ENCODE measurements around the gene IMMP2L. TPM values are rescaled to one million over a fixed set of nuclear protein-coding genes. Genes with fewer than 3 reads are reported as not detected.

Gene IMMP2L
- total and polyA plus RNA-seq, 2 donors (not counting 3 experiments of a cell fraction or from before 2014, with no cell fraction given) = 9.9 to 11.8 TPM

GRCh38 chr7:110861163-110861562 lies 701.1 kb downstream of the IMMP2L start:
- H3K79me2 ChIP-seq (ENCODE audit: control insufficient read depth, insufficient read depth, low read length) = no peaks in the 10 kb centered on the region
- H3K4me1 ChIP-seq (ENCODE audit: control insufficient read depth, extremely low read depth, insufficient read depth, low read length) = no peaks in the 10 kb centered on the region
- H3K27me3 ChIP-seq (ENCODE audit: control insufficient read depth in 2 of 2, insufficient read depth in 2 of 2, low read length in 2 of 2) = no peaks in the 10 kb centered on the region
- no peaks in the 10 kb centered on the region for H3K9me3 ChIP-seq (replicated peaks; ENCODE audit: control insufficient read depth, insufficient read depth, low read length)
- intact Hi-C loops (cut with micrococcal nuclease) (no loop called here), dilution Hi-C loops (cut with MboI; ENCODE audit: extremely low pct_ligation_motif_present, low sequenced_read_pairs) (no loop called here)
- no peaks in the 10 kb centered on the region for H4K20me1 ChIP-seq (replicated peaks; ENCODE audit: control insufficient read depth, extremely low read depth, insufficient read depth, low read length)
- ChIA-PET POLR2A (no interaction called here), CTCF (no interaction called here)
- FAIRE-seq (no peak), DNase-seq (ENCODE audit: low read depth, low spot score) (no peak)
- no peaks in the 10 kb centered on the region for H3K9me1 ChIP-seq (replicated peaks; ENCODE audit: control insufficient read depth, extremely low read depth, insufficient read depth, low read length)
- no peak overlapping the region for H3K27ac ChIP-seq (ENCODE audit: insufficient read depth, low read depth, low read length)
- H3K4me3 ChIP-seq (replicated peaks in 1 of 3; ENCODE audit: insufficient read depth in 1 of 3, low read depth in 1 of 3, low read length in 3 of 3) = no peak overlapping the region
- no TSS peak for BruUV-seq (replicated peaks)
- no peaks in the 10 kb centered on the region for H3K36me3 ChIP-seq (ENCODE audit: control insufficient read depth in 2 of 2, extremely low read depth in 1 of 2, insufficient read depth in 2 of 2, low read length in 2 of 2)
- no peak overlapping the region for H2AFZ ChIP-seq (ENCODE audit: low read depth, low read length)
- no peak overlapping the region for H3K9ac ChIP-seq (replicated peaks; ENCODE audit: extremely low read depth, insufficient read depth, low read length)
- no peak overlapping the region for H3K4me2 ChIP-seq (ENCODE audit: insufficient read depth, low read length)
- TF ChIP-seq POLR2A (IDR thresholded peaks at IDR 0.05; ENCODE audit: low read depth, low read length) (no peak), MAX (IDR thresholded peaks at IDR 0.05; ENCODE audit: insufficient read depth, insufficient read length) (no peak), CTCF (IDR thresholded peaks at IDR 0.05; ENCODE audit: extremely low read depth in 1 of 2, insufficient read depth in 1 of 2, low read depth in 1 of 2, low read length in 2 of 2) (no peak), FOS (IDR thresholded peaks at IDR 0.05; ENCODE audit: borderline replicate concordance, insufficient read depth, low read length) (no peak), GATA2 (IDR thresholded peaks at IDR 0.05; ENCODE audit: insufficient read depth, insufficient read length, low read depth, low read length) (no peak), EZH2 (IDR thresholded peaks at IDR 0.05; ENCODE audit: borderline replicate concordance, low read depth, low read length, severe bottlenecking) (no peak), MYC (IDR thresholded peaks at IDR 0.05; ENCODE audit: low read depth, low read length) (no peak), POLR2AphosphoS5 (IDR thresholded peaks at IDR 0.05; ENCODE audit: insufficient read depth, low read depth, low read length) (no peak), JUN (IDR thresholded peaks at IDR 0.05; ENCODE audit: borderline replicate concordance, insufficient read depth, insufficient read length, low read depth) (no peak)
